Stimulated activated naive CD8-positive, alpha-beta T cell treated with anti-CD3 and anti-CD28 coated beads, Interleukin-15, Interleukin-2, amounts not matched to agents 100 U/mL and 50 U/mL, for 24 hours (primary cell): Measurements from ENCODE around the gene GATA1.
"Not testable (repeated sequence)": the region's sequence is repeated elsewhere in the genome, so short reads cannot be mapped to it uniquely, and the experiment has no call there.

Experiments
- ATAC-seq: fragments of 150-1000 bp; cut with Tn5 transposase; one replicate; pipeline ENCODE4 v1.10.0; 2021
- DNase-seq: peaks from one replicate; pipeline ENCODE4 v3.0.0; 2021

The GATA1 gene

DNA sequence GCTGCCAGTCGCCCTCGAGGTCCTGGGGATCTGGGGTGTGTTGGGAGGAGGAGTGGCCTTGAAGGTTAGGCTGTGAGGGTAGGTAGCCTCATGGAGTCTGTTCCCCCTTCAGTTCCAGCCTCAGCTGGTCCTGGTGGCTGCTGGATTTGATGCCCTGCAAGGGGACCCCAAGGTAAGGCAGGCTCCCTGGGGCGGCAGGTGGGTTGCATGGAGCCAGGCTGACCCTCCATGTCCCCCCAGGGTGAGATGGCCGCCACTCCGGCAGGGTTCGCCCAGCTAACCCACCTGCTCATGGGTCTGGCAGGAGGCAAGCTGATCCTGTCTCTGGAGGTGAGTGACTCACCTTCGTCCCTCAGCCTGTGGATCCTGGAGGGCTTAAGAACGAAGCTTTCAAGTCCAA is 28.3 kb downstream of the GATA1 start:
- DNase-seq (no peak), ATAC-seq (no peak)

DNA sequence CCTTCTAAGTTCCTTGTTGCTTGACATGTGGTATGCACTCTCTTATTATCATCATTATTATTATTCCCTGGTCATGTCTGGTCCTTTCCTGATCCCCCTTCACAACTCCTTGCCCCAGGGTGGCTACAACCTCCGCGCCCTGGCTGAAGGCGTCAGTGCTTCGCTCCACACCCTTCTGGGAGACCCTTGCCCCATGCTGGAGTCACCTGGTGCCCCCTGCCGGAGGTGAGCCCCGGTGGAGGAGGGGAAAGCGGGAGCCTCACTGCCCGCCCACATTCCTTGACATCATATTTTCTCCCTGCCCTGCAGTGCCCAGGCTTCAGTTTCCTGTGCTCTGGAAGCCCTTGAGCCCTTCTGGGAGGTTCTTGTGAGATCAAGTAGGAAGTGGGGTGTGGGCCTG is 28.9 kb downstream of the GATA1 start:
- no peak for DNase-seq
- no peak for ATAC-seq

GRCh38 chrX:48816014-48816810 is 29.8 kb downstream of the GATA1 start:
- DNase-seq, result no peak
- no peak for ATAC-seq

DNA sequence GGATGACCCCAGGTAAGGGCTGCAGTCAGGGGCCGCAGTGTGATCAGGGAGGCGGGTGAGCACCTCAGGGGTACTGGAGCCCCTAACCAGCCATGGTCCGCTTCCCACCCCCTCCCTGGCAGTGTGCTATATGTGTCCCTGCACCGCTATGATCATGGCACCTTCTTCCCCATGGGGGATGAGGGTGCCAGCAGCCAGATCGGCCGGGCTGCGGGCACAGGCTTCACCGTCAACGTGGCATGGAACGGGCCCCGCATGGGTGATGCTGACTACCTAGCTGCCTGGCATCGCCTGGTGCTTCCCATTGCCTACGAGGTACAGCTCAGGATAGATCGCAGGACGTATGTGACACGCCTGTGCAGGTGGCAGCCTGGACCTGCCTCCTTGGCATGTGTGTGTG is 31.7 kb downstream of the GATA1 start:
- DNase-seq (no peak), ATAC-seq (no peak)

DNA sequence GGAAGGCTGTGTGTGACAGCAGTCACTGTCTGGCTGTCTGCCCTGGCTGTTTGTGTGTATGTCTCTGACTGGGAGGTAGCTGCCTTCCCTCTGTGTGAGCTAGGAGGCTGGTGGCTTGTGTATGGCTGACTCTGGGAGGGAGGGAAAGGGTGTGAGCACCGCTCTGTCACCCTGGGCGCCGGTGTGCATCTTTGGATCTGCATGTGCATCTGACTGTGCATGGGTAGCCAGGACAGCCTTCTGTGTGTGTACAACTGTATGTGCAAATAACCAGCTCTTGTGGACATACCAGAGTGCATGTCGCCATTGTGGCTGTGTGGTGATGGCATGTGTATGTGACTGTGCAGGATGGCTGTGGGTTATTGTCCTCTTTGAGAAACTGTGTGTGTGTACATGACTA is 32.5 kb downstream of the GATA1 start:
- DNase-seq (no peak), ATAC-seq (no peak)

DNA sequence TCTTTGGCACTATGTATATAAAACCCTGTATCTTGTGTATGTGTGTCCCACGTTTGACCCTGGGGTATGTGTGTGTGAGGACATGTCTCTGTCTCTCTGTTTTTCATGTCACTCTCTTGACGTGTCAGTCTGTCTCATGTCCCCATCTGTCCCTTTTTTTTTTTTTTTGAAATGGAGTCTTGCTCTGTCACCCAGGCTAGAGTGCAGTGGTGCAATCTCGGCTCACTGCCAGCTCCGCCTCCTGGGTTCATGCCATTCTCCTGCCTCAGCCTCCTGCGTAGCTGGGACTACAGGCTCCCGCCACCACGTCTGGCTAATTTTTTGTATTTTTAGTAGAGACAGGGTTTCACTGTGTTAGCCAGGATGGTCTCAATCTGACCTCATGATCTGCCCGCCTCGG is 33.0 kb downstream of the GATA1 start:
- not testable (repeated sequence) for DNase-seq, ATAC-seq

GRCh38 chrX:48823053-48823452 is 36.7 kb downstream of the GATA1 start:
- no peak for ATAC-seq
- DNase-seq, result no peak

DNA sequence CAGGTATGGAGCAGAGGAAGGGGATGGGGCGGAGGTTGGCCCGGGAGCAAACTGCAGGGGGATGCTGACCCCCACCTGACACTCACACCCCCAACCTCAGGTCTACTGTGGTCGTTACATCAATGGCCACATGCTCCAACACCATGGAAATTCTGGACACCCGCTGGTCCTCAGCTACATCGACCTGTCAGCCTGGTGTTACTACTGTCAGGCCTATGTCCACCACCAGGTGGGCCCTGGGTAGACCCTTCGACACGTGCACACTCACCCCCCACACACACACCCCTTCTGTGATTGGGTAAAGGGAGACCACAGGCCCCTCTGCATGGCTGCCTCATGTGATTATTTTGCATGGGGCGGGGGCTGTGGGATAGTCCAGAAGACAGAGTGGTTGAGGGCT is 37.7 kb downstream of the GATA1 start:
- ATAC-seq (no peak), DNase-seq (no peak)

DNA sequence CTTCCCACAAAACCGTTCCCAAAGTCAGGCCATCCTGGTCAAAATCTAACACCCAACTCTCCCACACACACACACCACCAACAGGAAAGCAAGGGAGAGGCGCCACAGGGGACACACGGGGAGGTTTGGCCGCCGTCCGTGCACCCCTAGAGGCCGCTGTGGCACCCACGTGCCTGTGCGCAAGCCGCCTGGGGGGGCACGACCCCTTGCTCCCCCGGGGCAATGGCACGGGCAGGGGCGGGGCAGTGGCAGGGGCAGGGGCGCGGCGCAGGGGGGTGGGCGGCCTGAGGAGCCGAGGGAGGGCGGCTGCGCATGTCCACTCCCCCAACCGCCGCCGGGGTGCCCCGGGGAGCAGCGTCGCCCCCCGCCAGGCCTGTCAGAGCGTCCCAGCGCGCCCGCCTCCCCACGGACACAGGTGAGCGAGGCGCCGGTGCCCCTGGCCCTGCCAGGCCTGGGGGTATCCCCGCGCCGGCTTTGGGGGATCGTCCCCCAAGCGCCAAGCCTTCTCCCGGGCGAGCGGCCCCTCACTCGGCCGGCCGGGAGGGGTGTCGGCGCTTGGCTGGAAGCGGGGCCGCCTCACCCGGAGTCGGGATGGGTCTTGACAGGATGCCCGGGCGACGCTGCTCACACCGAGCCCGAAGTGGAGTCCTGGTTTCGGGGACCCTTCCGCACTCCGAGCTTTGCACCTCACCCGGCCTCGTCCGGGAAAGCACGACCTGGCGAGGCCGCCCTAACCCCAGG is 39.9 kb downstream of the GATA1 start, which contains the start of gene ERAS:
Gene ERAS, plus strand, starts transcription at position 379 of the 741 bp plus-strand sequence. CDS start 2,611 bp downstream, outside the sequence.
- ATAC-seq, result peak; percentile 23

DNA sequence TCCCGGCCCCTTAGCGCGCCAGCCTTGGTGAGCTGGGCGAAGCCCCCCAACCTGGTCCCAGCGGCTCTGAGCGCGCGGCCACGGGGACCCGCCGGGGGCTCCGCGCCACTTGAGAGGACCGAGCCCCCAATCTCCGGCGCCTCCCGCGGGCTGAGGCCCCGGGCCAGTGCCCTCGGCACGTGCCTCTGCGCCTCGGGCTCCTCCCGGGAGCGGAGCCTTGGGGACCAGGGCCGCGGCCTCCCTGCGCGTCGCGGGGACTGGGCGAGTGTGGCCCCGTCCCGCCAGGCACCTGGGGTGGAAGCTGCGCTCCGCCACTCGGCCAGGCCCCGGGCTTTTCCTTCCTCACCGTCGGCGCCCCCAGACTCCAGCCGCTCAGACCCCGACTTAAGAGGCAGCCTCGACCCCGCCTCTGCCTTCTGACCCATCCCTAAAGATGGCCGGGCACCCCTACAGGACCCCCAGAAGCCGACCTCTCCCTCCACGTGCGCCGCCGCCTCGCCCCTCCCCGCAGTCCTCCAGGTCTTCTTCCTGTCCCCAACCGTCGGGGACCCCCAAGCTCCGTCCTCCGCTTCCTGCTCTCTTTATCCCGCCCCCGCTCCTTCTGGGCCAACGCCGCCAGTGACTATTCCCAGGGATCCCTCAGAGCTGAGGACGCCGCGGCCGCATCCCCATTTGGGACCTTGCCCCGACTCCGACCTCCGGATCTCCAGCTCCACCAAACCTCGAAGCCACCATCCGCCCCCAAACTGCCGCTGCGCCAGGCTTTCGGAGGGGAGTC is 40.7 kb downstream of the GATA1 start:
- DNase-seq (no peak), ATAC-seq (no peak)

More for the DNA sequence above, 39.9 kb downstream of the GATA1 start, which contains the start of gene ERAS:
- DNase-seq, result peak; percentile 28

GRCh38 chrX:48827654-48827968 is 41.2 kb downstream of the GATA1 start:
- ATAC-seq, result no peak

GRCh38 chrX:48829016-48829735 is 42.8 kb downstream of the GATA1 start:
- ATAC-seq, result no peak
- no peak for DNase-seq

More at GRCh38 chrX:48827654-48827968, 41.2 kb downstream of the GATA1 start:
- DNase-seq, result no peak

GRCh38 chrX:48831136-48831908 is 44.9 kb downstream of the GATA1 start:
- no peak for DNase-seq
- no peak for ATAC-seq

GRCh38 chrX:48831909-48832291 is 45.5 kb downstream of the GATA1 start:
- DNase-seq, result no peak
- ATAC-seq, result no peak

DNA sequence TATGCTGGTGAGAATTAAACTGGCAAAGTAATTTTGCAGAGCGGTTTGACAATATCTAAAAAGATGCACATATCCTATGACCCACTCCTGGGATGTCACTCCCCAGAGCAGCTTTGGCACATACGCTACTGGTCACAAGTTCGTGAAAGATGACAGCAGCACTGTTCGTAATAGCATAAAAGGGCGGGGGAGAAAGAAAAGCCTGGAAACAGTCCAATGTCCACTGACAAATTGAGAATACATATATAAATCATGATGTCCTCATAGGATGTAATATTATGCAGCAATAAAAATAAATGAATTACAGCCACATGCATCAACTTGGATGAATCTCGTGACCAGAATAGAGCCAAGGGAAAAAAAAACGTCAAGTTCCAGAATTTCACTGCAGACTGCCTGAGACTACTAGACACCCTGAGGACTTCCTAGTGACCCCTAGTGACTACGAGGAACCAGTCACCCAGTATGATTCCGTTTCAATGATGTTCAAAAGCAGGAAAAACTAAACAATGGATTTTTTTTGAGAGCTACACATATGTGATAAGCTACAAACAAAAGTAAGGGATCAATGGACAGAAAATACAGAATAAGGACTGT is 47.2 kb downstream of the GATA1 start:
- ATAC-seq, result no peak
- DNase-seq, result no peak

GRCh38 chrX:48834383-48834709 is 48.0 kb downstream of the GATA1 start:
- ATAC-seq, result no peak
- DNase-seq, result no peak

DNA sequence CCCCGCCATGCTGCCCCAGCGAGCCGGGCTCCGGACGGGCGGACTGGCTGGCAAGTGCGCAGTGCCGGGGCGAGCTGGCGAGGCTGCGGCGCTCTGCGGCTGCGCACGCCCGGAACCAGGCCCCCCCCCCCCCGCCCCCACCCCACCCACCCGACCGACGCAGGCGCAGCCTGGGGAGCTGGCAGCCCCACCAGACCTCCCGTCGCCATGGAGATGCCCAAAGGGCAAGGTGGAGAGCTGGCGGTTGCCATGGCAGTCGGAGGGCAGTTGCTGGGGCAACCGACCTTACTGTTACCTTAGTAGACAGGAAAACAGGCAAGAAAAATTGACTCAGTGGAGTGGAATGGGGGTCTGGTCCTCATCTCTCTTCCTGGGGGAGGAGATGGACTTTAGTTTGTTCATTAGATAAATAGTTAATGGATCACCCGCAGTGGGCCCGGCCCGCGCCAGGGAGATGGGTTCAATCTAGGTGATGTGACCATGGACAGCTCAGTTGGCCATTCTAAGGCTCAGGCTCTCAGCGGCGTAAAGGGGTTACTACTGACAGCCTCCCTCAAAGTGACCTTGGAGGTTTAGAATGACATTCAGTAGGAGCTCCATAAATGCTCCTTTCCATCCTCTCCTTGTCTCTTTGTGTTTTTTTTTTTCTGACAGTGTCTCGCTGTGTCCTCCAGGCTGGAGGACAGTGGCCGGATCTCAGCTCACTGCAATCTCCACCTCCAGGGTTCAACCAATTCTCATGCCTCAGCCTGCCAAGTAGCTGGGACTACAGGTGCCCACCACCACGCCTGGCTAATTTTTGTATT is 49.3 kb downstream of the GATA1 start, which contains the start of gene PCSK1N:
Gene PCSK1N, minus strand, starts transcription at position 87 of the 806 bp plus-strand sequence. Its CDS starts 78 bp downstream, at position 9.
- peak; percentile 75 for ATAC-seq

DNA sequence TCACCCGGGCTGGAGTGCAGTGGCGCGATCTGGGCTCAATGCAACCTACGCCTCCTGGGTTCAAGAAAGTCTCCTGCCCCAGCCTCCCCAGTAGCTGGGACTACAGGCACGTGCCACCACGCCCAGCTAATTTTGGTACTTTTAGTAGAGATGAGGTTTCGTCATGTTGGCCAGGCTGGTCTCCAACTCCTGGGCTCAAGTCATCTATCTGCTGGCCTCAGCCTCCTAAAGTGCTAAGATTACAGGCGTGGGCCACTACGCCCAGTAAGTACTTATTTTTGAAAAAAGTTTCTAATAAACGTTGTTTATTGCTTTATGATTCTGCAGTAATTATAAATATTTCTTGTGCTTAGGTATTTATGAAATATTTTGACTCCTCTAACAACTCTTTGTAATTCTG is 53.3 kb downstream of the GATA1 start:
- ATAC-seq (no peak), DNase-seq (no peak)

More for the DNA sequence above, 49.3 kb downstream of the GATA1 start, which contains the start of gene PCSK1N:
- peak; percentile 55 for DNase-seq
